ENCODE results near the gene NBEA. TPM values are rescaled to one million over a fixed set of nuclear protein-coding genes. Genes with fewer than 3 reads are reported as not detected.

Gene NBEA
- total RNA-seq, 1 donor from 2014 or later = 3.9 TPM

DNA sequence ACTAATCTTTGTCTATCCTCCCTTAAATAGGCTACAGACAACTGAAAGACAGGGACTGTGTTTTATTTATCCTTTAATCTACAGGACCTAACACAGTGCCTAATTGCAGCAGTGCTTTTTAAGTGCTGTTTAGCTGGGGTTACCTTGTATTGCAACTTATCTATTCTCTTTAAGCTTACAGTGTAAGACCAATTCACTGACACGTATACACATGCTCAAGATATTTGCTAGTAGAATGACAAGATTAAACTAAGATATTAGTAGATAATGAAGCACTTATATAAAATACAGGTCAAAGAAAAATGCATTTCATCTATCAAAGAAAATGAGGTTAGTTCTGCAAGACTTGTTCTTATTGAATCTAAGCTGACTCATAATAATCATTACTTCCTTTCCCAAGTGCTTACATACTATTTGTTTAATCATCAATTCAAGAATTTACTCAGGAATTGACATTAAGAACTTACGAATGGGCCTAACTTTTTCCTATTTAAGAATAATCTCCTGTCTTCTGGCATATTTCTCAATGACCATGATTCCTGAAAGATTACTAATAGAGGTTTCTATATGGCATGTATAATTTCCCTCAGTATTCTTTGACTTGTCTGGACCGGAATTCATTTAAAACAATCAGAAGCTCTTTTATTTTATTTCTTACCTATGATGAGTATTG, 610.2 kb downstream of the NBEA start:
- H3K4me1 Mint-ChIP-seq = no peaks in the 10 kb centered on the region
- TF ChIP-seq, protein P1, sequence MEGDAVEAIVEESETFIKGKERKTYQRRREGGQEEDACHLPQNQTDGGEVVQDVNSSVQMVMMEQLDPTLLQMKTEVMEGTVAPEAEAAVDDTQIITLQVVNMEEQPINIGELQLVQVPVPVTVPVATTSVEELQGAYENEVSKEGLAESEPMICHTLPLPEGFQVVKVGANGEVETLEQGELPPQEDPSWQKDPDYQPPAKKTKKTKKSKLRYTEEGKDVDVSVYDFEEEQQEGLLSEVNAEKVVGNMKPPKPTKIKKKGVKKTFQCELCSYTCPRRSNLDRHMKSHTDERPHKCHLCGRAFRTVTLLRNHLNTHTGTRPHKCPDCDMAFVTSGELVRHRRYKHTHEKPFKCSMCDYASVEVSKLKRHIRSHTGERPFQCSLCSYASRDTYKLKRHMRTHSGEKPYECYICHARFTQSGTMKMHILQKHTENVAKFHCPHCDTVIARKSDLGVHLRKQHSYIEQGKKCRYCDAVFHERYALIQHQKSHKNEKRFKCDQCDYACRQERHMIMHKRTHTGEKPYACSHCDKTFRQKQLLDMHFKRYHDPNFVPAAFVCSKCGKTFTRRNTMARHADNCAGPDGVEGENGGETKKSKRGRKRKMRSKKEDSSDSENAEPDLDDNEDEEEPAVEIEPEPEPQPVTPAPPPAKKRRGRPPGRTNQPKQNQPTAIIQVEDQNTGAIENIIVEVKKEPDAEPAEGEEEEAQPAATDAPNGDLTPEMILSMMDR (IDR thresholded peaks at IDR 0.05) = no peak
- ATAC-seq (ENCODE audit: low read depth) = no peak
- H3K27me3 Mint-ChIP-seq = no peaks in the 10 kb centered on the region
- no peak for DNase-seq
- intact Hi-C loops (cut with micrococcal nuclease) = no loop called here
- no peak overlapping the region for H3K27ac Mint-ChIP-seq
- H3K4me3 Mint-ChIP-seq = no peak overlapping the region
- ChIA-PET CTCF (no interaction called here), POLR2A (no interaction called here)
- no peaks in the 10 kb centered on the region for H3K36me3 Mint-ChIP-seq (ENCODE audit: low read depth)
- H3K9me3 Mint-ChIP-seq = no peaks in the 10 kb centered on the region

DNA sequence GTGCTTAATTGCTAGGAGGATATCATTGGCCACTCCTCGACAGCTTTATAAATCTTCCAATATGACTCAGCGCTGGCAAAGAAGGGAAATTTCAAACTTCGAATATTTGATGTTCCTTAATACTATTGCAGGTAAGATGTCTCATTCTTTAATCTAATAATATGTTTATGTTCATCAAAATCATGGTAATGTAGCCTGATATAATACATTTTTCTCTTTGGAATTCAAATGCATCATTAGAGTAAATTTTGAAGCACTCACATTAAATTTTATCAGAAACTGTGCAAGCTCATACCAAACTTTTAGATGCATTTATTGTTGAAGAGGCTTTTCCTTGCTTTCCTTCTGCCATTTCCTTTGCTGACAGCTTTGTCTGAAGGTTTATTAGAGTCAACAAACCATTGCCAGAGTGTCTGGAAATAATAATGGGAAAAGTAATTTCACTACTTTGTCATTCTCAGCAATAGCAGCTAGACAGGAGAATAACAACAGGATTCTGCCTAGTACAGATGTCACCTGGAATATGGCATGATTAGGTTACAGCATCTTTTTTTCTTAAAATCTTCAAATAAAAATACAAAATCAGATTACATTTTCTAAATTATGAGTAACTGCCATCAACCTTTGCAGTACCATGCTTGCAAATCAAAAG, 613.0 kb downstream of the NBEA start:
- TF ChIP-seq, protein P1 (IDR thresholded peaks at IDR 0.05) = no peak
- no peak overlapping the region for H3K4me3 Mint-ChIP-seq
- ChIA-PET POLR2A (no interaction called here), CTCF (no interaction called here)
- H3K36me3 Mint-ChIP-seq (ENCODE audit: low read depth) = no peaks in the 10 kb centered on the region
- no peak for DNase-seq
- no peaks in the 10 kb centered on the region for H3K4me1 Mint-ChIP-seq
- intact Hi-C loops (cut with micrococcal nuclease) = no loop called here
- H3K9me3 Mint-ChIP-seq = no peaks in the 10 kb centered on the region
- no peak overlapping the region for H3K27ac Mint-ChIP-seq
- no peak for ATAC-seq (ENCODE audit: low read depth)
- no peaks in the 10 kb centered on the region for H3K27me3 Mint-ChIP-seq

GRCh38 chr13:35557475-35557874, 615.4 kb downstream of the NBEA start:
- Mint-ChIP-seq H3K36me3 (ENCODE audit: low read depth) (no peaks in the 10 kb centered on the region), H3K27ac (no peak overlapping the region), H3K9me3 (no peaks in the 10 kb centered on the region), H3K4me3 (no peak overlapping the region), H3K4me1 (no peaks in the 10 kb centered on the region), H3K27me3 (no peaks in the 10 kb centered on the region)
- POLR2A ChIA-PET = no interaction called here
- ATAC-seq (ENCODE audit: low read depth) (no peak), DNase-seq (no peak)
- intact Hi-C loops (cut with micrococcal nuclease) = no loop called here
- CTCF ChIA-PET = no interaction called here
- TF ChIP-seq, protein P1 (IDR thresholded peaks at IDR 0.05) = no peak

DNA sequence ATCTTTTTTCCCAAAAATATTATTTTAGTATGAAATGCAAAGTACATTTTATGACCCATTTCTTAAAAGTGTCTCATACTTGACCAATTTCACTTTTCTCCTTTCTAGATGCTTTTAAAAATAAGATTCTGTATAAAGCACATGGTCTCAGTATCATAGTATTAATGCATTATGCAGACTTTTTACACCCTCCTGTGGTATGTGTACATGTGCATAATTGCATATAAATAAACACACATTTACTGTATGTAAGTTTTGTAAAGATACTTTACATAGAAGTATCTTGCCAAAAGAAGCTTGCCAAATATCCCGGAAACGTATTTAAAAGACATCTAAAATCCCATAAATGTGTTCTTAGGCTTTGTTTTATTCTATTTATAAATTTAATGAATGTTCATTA, 619.5 kb downstream of the NBEA start:
- no peak for ATAC-seq (ENCODE audit: low read depth)
- TF ChIP-seq, protein P1 (IDR thresholded peaks at IDR 0.05) = no peak
- H3K36me3 Mint-ChIP-seq (ENCODE audit: low read depth) = no peaks in the 10 kb centered on the region
- ChIA-PET POLR2A (no interaction called here), CTCF (no interaction called here)
- H3K4me3 Mint-ChIP-seq = no peak overlapping the region
- no peaks in the 10 kb centered on the region for H3K9me3 Mint-ChIP-seq
- no peak for DNase-seq
- no peak overlapping the region for H3K27ac Mint-ChIP-seq
- H3K27me3 Mint-ChIP-seq = no peaks in the 10 kb centered on the region
- no peaks in the 10 kb centered on the region for H3K4me1 Mint-ChIP-seq
- intact Hi-C loops (cut with micrococcal nuclease) = no loop called here

GRCh38 chr13:35565273-35565672, 623.2 kb downstream of the NBEA start:
- no peak for ATAC-seq (ENCODE audit: low read depth)
- Mint-ChIP-seq H3K4me1 (no peaks in the 10 kb centered on the region), H3K27ac (no peak overlapping the region)

More at GRCh38 chr13:35565273-35565672, 623.2 kb downstream of the NBEA start:
- Mint-ChIP-seq H3K36me3 (ENCODE audit: low read depth) (no peaks in the 10 kb centered on the region), H3K27me3 (no peaks in the 10 kb centered on the region), H3K9me3 (no peaks in the 10 kb centered on the region), H3K4me3 (no peak overlapping the region)
- CTCF ChIA-PET = no interaction called here
- DNase-seq = no peak
- intact Hi-C loops (cut with micrococcal nuclease) = no loop called here
- POLR2A ChIA-PET = no interaction called here
- TF ChIP-seq, protein P1 (IDR thresholded peaks at IDR 0.05) = no peak

Measured in activated B cell treated with CpG ODN at 0.5 μM for 24 hours (primary cell).